Lower lobe of right lung (tissue), 2 donors: ENCODE results near the gene MAGI1. TPM values are rescaled to one million over a fixed set of nuclear protein-coding genes. Genes with fewer than 3 reads are reported as not detected.

Source experiments
- ATAC-seq, 2 donors: fragments of 200-7000 bp; cut with Tn5 transposase; one replicate each; pipeline ENCODE4 v1.9.1; 2020 to 2022; ENCODE audit warnings: mild to moderate bottlenecking in 2 of 2, moderate library complexity in 2 of 2
- DNase-seq: peaks from one replicate; pipeline ENCODE4 v3.0.0-alpha.2; 2020
- H3K27ac ChIP-seq: fragments of 200-600 bp; one replicate; pipeline ENCODE4 v1.8.0; 2022
- H3K27me3 ChIP-seq: fragments of 200-600 bp; one replicate; pipeline ENCODE4 v1.8.0; 2022; ENCODE audit warnings: low read depth
- H3K36me3 ChIP-seq: fragments of 200-600 bp; one replicate; pipeline ENCODE4 v1.8.0; 2022; ENCODE audit warnings: mild to moderate bottlenecking
- H3K4me1 ChIP-seq: fragments of 200-600 bp; one replicate; pipeline ENCODE4 v1.8.0; 2022
- H3K4me3 ChIP-seq: fragments of 200-600 bp; one replicate; pipeline ENCODE4 v1.8.0; 2022; ENCODE audit warnings: mild to moderate bottlenecking
- H3K9me3 ChIP-seq: fragments of 200-600 bp; one replicate; pipeline ENCODE4 v1.8.0; 2022
- CTCF ChIP-seq: fragments of 200-600 bp; IDR thresholded peaks from one replicate; pipeline ENCODE4 v1.8.0; 2022; ENCODE audit warnings: antibody characterized with exemption, mild to moderate bottlenecking
- intact Hi-C: fragments of 100-400 bp; cut with DNase I; formaldehyde crosslinking; loops from one replicate; pipeline ENCODE4 v1.11.0; 2022
- total RNA-seq: library from RNA; stranded (reverse); fragmentation: NEBNext Ultra II Directional; extraction: Animal tissue kit (Norgen Biotek cat#: 25700); gene quantifications from one replicate; pipeline ENCODE4 v1.2.1, GENCODE V29; 2021
- donor health status: DM: no; HTN: yes; CAD: no; lungs with severe emphysema.

Gene MAGI1
- total RNA-seq, 1 donor from 2014 or later: 35.5 TPM

- H3K9me3 ChIP-seq: no peaks in the 10 kb centered on the region
- peaks cover 36% of the 10 kb centered on the region for H3K4me1 ChIP-seq
- no peak for ATAC-seq
- intact Hi-C loops: no loop called here
- no peak overlapping the region for H3K4me3 ChIP-seq
- DNase-seq: no peak
- H3K36me3 ChIP-seq: no peaks in the 10 kb centered on the region
- H3K27ac ChIP-seq: no peak overlapping the region
- H3K27me3 ChIP-seq: no peaks in the 10 kb centered on the region
- TF ChIP-seq CTCF: no peak
Measured at GRCh38 chr3:65944252-65944651, 94.5 kb downstream of the MAGI1 start.

GRCh38 chr3:65939801-65940246 is 98.9 kb downstream of the MAGI1 start:
- H3K27ac ChIP-seq: no peak overlapping the region
- no peaks in the 10 kb centered on the region for H3K27me3 ChIP-seq
- H3K4me3 ChIP-seq: no peak overlapping the region
- intact Hi-C loops: no loop called here
- no peak for TF ChIP-seq CTCF
- H3K4me1 ChIP-seq: peaks cover 20% of the 10 kb centered on the region
- no peaks in the 10 kb centered on the region for H3K36me3 ChIP-seq
- ATAC-seq (peak; percentile 71 to 79), DNase-seq (no peak)
- H3K9me3 ChIP-seq: no peaks in the 10 kb centered on the region

GRCh38 chr3:65939184-65939583 is 99.5 kb downstream of the MAGI1 start:
- no peak overlapping the region for H3K27ac ChIP-seq
- H3K4me1 ChIP-seq: peaks cover 20% of the 10 kb centered on the region
- intact Hi-C loops: no loop called here
- no peak overlapping the region for H3K4me3 ChIP-seq
- ATAC-seq (no peak), DNase-seq (no peak)
- no peaks in the 10 kb centered on the region for H3K27me3 ChIP-seq
- TF ChIP-seq CTCF: no peak
- no peaks in the 10 kb centered on the region for H3K36me3 ChIP-seq
- H3K9me3 ChIP-seq: no peaks in the 10 kb centered on the region

- H3K4me1 ChIP-seq: peaks cover 20% of the 10 kb centered on the region
- no peak for DNase-seq
- intact Hi-C loops: no loop called here
- H3K27me3 ChIP-seq: no peaks in the 10 kb centered on the region
- no peak overlapping the region for H3K27ac ChIP-seq
- TF ChIP-seq CTCF: no peak
- no peak overlapping the region for H3K4me3 ChIP-seq
- no peak for ATAC-seq
- no peaks in the 10 kb centered on the region for H3K9me3 ChIP-seq
- no peaks in the 10 kb centered on the region for H3K36me3 ChIP-seq
Measured at GRCh38 chr3:65938676-65939075, 100.0 kb downstream of the MAGI1 start.

GRCh38 chr3:65938147-65938546 is 100.6 kb downstream of the MAGI1 start:
- intact Hi-C loops: no loop called here

More at GRCh38 chr3:65938147-65938546, 100.6 kb downstream of the MAGI1 start:
- H3K4me3 ChIP-seq: no peak overlapping the region
- peaks cover 2% of the 10 kb centered on the region for H3K9me3 ChIP-seq
- H3K27ac ChIP-seq: no peak overlapping the region
- no peaks in the 10 kb centered on the region for H3K36me3 ChIP-seq
- ATAC-seq: no peak
- no peak for DNase-seq
- peaks cover 20% of the 10 kb centered on the region for H3K4me1 ChIP-seq
- no peak for TF ChIP-seq CTCF
- H3K27me3 ChIP-seq: no peaks in the 10 kb centered on the region
